ENCODE data around the gene CCDC182. TPM values are rescaled to one million over a fixed set of nuclear protein-coding genes. Genes with fewer than 3 reads are reported as not detected.

Gene CCDC182
- total and polyA plus RNA-seq, 8 donors, result not detected

GRCh38 chr17:57737450-57737849, 7.6 kb downstream of the CCDC182 start:
- no peak overlapping the region for H3K27ac ChIP-seq
- no peaks in the 10 kb centered on the region for H3K4me1 ChIP-seq
- WGBS, 5 donors, result 65 to 80% (median 70%) methylated on average over 3 of the region's 3 CpGs
- intact Hi-C loops (cut with DNase I; ENCODE audit: low total_unique reads), result no loop called here
- TF ChIP-seq CTCF (IDR thresholded peaks at IDR 0.05) (no peak), EP300 (IDR thresholded peaks at IDR 0.05) (no peak), POLR2AphosphoS5 (IDR thresholded peaks at IDR 0.05) (no peak)
- DNase-seq, result no peak
- H3K4me3 ChIP-seq, result no peak overlapping the region
- no peaks in the 10 kb centered on the region for H3K36me3 ChIP-seq
- no peaks in the 10 kb centered on the region for H3K27me3 ChIP-seq
- H3K9me3 ChIP-seq, result no peaks in the 10 kb centered on the region

- no peak for DNase-seq
- TF ChIP-seq POLR2AphosphoS5 (IDR thresholded peaks at IDR 0.05) (no peak), CTCF (IDR thresholded peaks at IDR 0.05) (no peak), POLR2A (IDR thresholded peaks at IDR 0.05) (no peak), EP300 (IDR thresholded peaks at IDR 0.05) (no peak)
- intact Hi-C loops (cut with DNase I; ENCODE audit: low total_unique reads), result no loop called here
- no peaks in the 10 kb centered on the region for H3K4me1 ChIP-seq
- no peaks in the 10 kb centered on the region for H3K9me3 ChIP-seq
- WGBS, 5 donors, result 66 to 77% (median 74%) methylated on average over 6 of the region's 6 CpGs
- no peak overlapping the region for H3K27ac ChIP-seq
- H3K36me3 ChIP-seq, result no peaks in the 10 kb centered on the region
- no peaks in the 10 kb centered on the region for H3K27me3 ChIP-seq
- H3K4me3 ChIP-seq, result no peak overlapping the region
Measured at GRCh38 chr17:57735707-57736106, 9.4 kb downstream of the CCDC182 start.

GRCh38 chr17:57735230-57735629, 9.9 kb downstream of the CCDC182 start:
- Histone ChIP-seq H3K4me3 (no peak overlapping the region), H3K4me1 (no peaks in the 10 kb centered on the region), H3K27me3 (no peaks in the 10 kb centered on the region), H3K9me3 (no peaks in the 10 kb centered on the region), H3K36me3 (no peaks in the 10 kb centered on the region), H3K27ac (no peak overlapping the region)
- TF ChIP-seq EP300 (IDR thresholded peaks at IDR 0.05) (no peak), CTCF (IDR thresholded peaks at IDR 0.05) (no peak), POLR2AphosphoS5 (IDR thresholded peaks at IDR 0.05) (no peak), POLR2A (IDR thresholded peaks at IDR 0.05) (no peak)
- intact Hi-C loops (cut with DNase I; ENCODE audit: low total_unique reads), result no loop called here
- DNase-seq, result no peak
- 60 to 79% (median 69%) methylated on average over 3 of the region's 3 CpGs for WGBS, 5 donors

GRCh38 chr17:57733085-57733484, 12.0 kb downstream of the CCDC182 start:
- no peak overlapping the region for H3K4me3 ChIP-seq
- H3K27ac ChIP-seq, result no peak overlapping the region
- no peak for DNase-seq
- no peaks in the 10 kb centered on the region for H3K27me3 ChIP-seq
- H3K9me3 ChIP-seq, result no peaks in the 10 kb centered on the region
- intact Hi-C loops (cut with DNase I; ENCODE audit: low total_unique reads), result no loop called here
- H3K4me1 ChIP-seq, result no peaks in the 10 kb centered on the region
- TF ChIP-seq EP300 (IDR thresholded peaks at IDR 0.05) (no peak), POLR2AphosphoS5 (IDR thresholded peaks at IDR 0.05) (no peak), CTCF (IDR thresholded peaks at IDR 0.05) (no peak)
- no peaks in the 10 kb centered on the region for H3K36me3 ChIP-seq
- 96 to 99% (median 96%) methylated on average over 2 of the region's 2 CpGs for WGBS, 5 donors

Data from stomach (tissue), 9 donors.